ENCODE measurements around the gene PDE6D. TPM values are rescaled to one million over a fixed set of nuclear protein-coding genes. Genes with fewer than 3 reads are reported as not detected.
"Not testable (repeated sequence)": the region's sequence is repeated elsewhere in the genome, so short reads cannot be mapped to it uniquely, and the experiment has no call there.

PDE6D gene
- polyA plus RNA-seq, 6 donors from 2014 or later, result 63.0 to 129 (median 70.4) TPM

DNA sequence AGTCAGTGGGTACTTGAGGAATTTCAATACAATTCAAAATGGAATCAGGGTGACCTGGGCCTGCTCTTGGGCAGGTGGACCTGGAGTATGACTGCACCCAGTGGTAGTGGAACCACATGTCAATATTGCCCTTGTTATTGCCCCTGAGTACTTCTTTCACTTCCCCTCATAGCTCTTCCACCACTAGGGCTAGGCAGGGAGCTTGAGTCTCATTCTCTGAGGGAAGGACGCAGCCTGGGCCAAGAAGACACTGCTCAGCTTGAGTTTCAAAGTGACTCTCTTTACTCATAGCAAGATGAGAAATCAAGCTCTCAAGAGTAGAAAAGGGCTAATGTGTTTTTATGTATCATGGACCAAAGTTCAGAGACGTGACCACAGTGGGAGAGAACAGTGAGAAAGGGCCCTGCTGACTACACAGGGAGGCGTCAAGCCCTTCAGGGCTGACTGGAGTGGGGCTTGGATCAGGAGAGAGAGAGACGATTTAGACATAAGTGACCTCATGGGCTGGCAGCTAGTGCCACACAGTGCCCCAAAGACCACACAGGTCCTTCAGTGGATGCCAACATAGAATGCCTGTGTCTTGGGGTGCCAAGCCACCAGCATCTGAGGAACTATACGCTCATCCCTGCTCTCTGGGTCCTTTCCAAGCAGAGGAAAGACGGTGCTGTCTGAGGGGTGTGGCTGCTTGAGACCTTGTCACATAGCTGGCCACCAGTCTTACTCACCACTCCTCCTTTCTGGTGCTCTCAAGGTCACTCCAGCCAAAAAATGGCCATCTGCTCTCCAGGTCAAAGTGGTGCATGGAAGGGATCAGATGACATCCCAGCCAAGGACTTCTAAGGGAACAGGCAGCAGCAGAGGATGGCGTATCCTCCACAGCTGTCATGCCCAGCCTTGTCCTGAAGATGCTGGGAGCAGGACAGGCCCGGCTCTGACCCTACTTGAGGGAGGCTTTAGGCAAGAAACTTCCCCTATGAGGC lies 59.8 kb downstream of the PDE6D start:
- peak overlapping the region in 3 of 8 donors; percentile 9 to 12 (median 12) for H3K4me3 Mint-ChIP-seq
- ATAC-seq (ENCODE audit: low read depth in 2 of 2) (peak; percentile 68 to 81), DNase-seq (peak; percentile 45)
- peaks cover 0 to 5% (median 0%) of the 10 kb centered on the region in 3 donors for H3K27me3 Mint-ChIP-seq
- peaks cover 15 to 35% (median 20%) of the 10 kb centered on the region in 3 donors for H3K4me1 Mint-ChIP-seq
- peak overlapping the region in 3 of 6 donors; percentile 1 to 57 (median 21) for H3K27ac Mint-ChIP-seq
- H3K36me3 Mint-ChIP-seq, result no peaks in the 10 kb centered on the region
- peaks cover 0 to 4% (median 2%) of the 10 kb centered on the region in 7 donors for H3K9me3 Mint-ChIP-seq

- Mint-ChIP-seq H3K4me3 (peak overlapping the region in 3 of 8 donors; percentile 9 to 12 (median 12)), H3K36me3 (no peaks in the 10 kb centered on the region), H3K27ac (peak overlapping the region in 2 of 6 donors; percentile 37 to 57), H3K9me3 (peaks cover 0 to 4% (median 2%) of the 10 kb centered on the region in 7 donors), H3K27me3 (peaks cover 0 to 5% (median 0%) of the 10 kb centered on the region in 3 donors), H3K4me1 (peaks cover 24 to 42% (median 26%) of the 10 kb centered on the region in 3 donors)
- ATAC-seq (ENCODE audit: low read depth in 2 of 2) (no peak), DNase-seq (no peak)
Measured at GRCh38 chr2:231720292-231720986, 60.6 kb downstream of the PDE6D start.

- Mint-ChIP-seq H3K36me3 (no peaks in the 10 kb centered on the region), H3K4me1 (peaks cover 35 to 52% (median 39%) of the 10 kb centered on the region in 3 donors), H3K27me3 (peaks cover 0 to 5% (median 0%) of the 10 kb centered on the region in 3 donors), H3K9me3 (peaks cover 0 to 4% (median 2%) of the 10 kb centered on the region in 7 donors), H3K27ac (no peak overlapping the region), H3K4me3 (no peak overlapping the region)
- ATAC-seq (ENCODE audit: low read depth in 2 of 2) (no peak), DNase-seq (no peak)
Measured at GRCh38 chr2:231718799-231719198, 62.3 kb downstream of the PDE6D start.

DNA sequence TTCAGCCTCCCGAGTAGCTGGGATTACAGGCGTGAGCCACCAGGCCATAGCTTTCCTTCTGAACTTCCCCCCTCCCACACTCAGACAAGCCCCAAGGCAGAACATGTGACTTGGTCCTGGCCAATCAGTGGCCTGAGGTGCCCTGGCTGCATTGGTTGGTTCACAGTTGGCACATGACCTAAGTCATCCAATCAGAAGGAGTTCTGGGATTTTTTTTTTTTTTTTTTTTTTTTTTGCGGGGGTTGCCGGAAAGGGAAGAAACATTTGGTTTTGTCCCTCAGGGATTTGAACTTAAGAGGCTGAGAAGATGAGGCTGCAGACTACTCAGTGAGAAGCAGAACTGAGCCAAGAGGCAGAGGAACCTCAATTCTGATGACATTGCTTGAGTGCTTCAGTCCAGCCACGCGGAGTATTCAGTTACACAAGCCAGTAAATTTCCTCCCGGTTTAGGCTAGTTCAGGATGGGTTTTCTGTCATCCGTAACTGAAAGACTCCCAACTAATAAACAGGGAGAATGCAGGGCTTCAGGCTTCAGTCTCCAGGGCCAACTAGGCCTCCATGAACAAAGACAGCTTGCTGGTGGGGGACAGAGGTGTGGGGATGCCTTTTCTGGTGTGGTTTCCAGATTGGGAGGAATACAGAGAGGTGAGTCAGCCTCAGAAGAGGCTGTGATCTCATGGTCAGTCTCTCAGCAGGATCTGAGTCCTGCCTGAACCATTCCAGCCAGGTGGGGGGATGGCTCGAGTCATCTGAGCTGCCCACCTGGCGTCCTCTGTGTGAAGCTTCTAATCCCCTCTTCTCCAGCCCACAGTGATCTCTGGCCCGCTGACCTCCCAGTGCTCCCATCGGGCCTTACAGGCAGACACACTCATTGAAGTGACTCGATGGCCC lies 63.6 kb downstream of the PDE6D start:
- DNase-seq (peak; percentile 57), ATAC-seq (ENCODE audit: low read depth in 2 of 2) (peak; percentile 28 to 41)
- Mint-ChIP-seq H3K4me3 (peak overlapping the region in 7 of 8 donors; percentile 12 to 79 (median 44)), H3K27ac (peak overlapping the region; percentile 70 to 93 (median 82)), H3K9me3 (peaks cover 0 to 4% (median 2%) of the 10 kb centered on the region in 7 donors), H3K36me3 (peaks cover 2% of the 10 kb centered on the region in 2 donors), H3K4me1 (peaks cover 44 to 62% (median 48%) of the 10 kb centered on the region in 3 donors), H3K27me3 (peaks cover 0 to 5% (median 0%) of the 10 kb centered on the region in 3 donors)

DNA sequence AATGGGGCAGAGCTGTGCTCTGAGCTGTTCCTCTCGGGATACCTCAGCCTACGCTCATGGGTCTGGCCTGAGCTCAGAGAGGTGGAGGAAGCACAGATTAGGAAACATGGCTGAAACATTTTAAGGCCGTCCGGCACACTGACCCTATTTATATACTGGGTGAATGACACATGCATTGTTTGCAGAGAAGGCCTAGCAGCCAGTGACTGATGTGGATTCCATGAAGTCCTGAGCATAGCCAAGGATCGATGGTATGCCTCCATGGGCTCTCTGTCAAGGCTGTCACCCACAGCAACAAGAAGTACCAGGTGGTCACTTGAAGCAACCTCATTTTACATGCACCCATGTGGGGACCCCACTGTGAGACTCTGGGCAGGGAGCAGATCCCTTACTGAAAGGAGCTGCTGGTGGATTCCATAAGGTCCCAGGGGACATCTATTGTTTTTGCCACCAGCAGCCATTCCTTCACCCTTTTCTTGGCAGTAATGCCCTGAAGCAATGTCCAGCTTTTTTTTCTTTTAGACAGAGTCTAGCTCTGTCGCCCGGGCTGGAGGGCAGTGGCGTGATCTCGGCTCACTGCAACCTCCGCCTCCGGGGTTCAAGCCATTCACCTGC lies 64.3 kb downstream of the PDE6D start:
- Mint-ChIP-seq H3K27me3 (peaks cover 0 to 5% (median 0%) of the 10 kb centered on the region in 3 donors), H3K4me3 (peak overlapping the region in 2 of 8 donors; percentile 44 to 76), H3K9me3 (peaks cover 0 to 4% (median 2%) of the 10 kb centered on the region in 7 donors), H3K4me1 (peaks cover 51 to 70% (median 54%) of the 10 kb centered on the region in 3 donors), H3K27ac (peak overlapping the region; percentile 70 to 100 (median 86)), H3K36me3 (peaks cover 7 to 9% of the 10 kb centered on the region in 2 donors)
- DNase-seq, result peak; percentile 20
- no peak for ATAC-seq (ENCODE audit: low read depth in 2 of 2)

DNA sequence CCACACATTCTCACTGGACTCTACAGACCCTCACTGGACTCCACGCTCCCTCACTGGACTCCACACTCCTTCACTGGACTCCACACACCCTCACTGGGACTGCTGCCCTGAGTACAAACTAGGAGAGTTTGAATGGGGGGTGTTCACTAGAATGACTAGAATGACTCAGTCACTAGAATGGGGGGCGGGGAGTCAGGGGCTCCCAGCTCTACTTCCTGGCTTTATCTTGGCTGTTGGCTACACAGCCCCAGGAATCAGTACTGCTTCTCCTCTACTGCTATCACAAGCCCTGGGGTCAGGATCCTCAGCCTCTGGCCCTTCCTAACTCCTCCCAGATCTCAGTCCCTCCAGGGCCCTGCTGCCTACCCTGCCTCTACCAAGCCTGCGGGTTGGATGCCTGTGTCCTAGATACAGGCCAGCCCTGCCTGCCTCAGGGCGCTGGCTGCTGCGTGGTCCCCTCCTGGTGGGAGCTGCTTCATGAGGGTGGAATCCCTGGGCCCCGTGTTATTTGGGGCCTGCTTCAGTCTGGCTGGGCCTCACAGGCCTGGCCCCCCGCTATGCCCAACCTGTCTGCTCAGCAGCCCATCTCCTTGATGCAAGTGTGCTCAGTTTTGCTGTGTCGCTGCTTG lies 65.0 kb downstream of the PDE6D start:
- H3K4me3 Mint-ChIP-seq, result peak overlapping the region in 2 of 8 donors; percentile 22 to 52
- H3K27ac Mint-ChIP-seq, result peak overlapping the region in 5 of 6 donors; percentile 85 to 100 (median 94)
- peak; percentile 12 for DNase-seq
- H3K4me1 Mint-ChIP-seq, result peaks cover 54 to 71% (median 56%) of the 10 kb centered on the region in 3 donors
- H3K36me3 Mint-ChIP-seq, result peaks cover 7 to 16% of the 10 kb centered on the region in 2 donors
- no peak for ATAC-seq (ENCODE audit: low read depth in 2 of 2)
- H3K27me3 Mint-ChIP-seq, result peaks cover 0 to 3% (median 0%) of the 10 kb centered on the region in 3 donors
- H3K9me3 Mint-ChIP-seq, result peaks cover 0 to 4% (median 2%) of the 10 kb centered on the region in 7 donors

DNA sequence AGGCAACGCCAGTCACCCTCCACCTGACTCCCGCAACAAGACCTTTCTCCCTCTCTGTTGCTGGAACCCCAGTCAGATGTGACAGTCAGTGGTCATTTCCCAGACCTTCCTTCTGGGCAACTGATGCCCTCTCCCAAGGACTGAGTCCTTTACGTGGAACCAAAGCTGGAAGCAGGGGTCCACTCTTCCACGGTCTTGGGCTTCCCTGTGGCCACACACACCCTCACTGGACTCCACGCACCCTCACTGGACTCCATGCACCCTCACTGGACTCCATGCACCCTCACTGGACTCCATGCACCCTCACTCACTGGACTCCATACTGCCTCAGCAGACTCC lies 65.6 kb downstream of the PDE6D start:
- Mint-ChIP-seq H3K9me3 (peaks cover 0 to 4% (median 2%) of the 10 kb centered on the region in 7 donors), H3K36me3 (peaks cover 7 to 16% of the 10 kb centered on the region in 2 donors), H3K4me1 (peaks cover 51 to 65% (median 51%) of the 10 kb centered on the region in 3 donors), H3K4me3 (peak overlapping the region in 4 of 8 donors; percentile 4 to 52 (median 35)), H3K27ac (peak overlapping the region; percentile 15 to 100 (median 99)), H3K27me3 (no peaks in the 10 kb centered on the region)
- no peak for DNase-seq
- ATAC-seq (ENCODE audit: low read depth in 2 of 2), result no peak

DNA sequence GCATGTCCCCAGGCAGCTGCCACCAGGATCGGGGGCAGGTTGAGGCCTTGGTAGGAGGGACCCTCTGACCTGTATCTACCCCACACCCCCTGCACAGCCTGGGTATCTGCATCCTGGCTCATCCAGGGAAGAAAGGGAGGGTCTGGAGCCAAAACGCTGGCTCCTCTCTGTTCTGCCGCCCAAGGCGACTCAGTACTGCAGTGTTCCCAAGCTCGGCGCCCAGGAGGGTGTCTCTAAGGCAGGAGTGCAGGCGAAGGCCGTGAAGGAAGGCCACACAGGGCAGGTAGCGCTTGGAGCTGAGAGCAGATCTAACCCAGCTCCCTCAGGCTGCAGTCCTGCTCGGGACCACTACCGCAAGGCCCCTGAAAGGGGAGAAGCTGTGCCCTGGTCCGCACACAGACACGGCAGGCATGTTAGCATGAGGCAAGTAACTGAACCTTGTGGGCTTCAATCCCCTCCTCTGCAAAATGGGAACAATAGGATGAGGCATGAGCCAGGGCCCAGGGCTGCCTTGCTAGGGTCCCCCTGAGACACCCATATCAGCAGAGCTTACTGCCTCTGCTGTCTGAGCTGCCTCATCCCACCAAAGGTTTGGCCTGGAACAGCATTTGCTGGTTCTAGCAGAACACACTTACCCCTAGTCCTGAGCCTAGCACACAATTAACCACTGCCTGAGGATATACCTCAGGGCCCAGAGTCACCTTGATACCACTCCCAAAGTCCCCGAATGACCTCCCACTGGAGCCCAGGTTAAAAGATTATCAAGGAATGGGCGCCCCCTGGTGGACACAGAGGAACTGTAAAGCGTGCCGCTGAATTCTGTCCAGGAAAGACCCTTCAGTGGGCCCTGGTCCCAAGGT lies 66.2 kb downstream of the PDE6D start:
- Mint-ChIP-seq H3K4me1 (peaks cover 48 to 64% (median 51%) of the 10 kb centered on the region in 3 donors), H3K4me3 (peak overlapping the region in 3 of 8 donors; percentile 22 to 60 (median 52)), H3K9me3 (peaks cover 0 to 4% (median 2%) of the 10 kb centered on the region in 7 donors), H3K27me3 (no peaks in the 10 kb centered on the region), H3K36me3 (peaks cover 7 to 16% of the 10 kb centered on the region in 2 donors), H3K27ac (peak overlapping the region; percentile 87 to 100 (median 100))
- ATAC-seq (ENCODE audit: low read depth in 2 of 2), result peak in 1 of 2 donors; percentile 12
- DNase-seq, result peak; percentile 70

DNA sequence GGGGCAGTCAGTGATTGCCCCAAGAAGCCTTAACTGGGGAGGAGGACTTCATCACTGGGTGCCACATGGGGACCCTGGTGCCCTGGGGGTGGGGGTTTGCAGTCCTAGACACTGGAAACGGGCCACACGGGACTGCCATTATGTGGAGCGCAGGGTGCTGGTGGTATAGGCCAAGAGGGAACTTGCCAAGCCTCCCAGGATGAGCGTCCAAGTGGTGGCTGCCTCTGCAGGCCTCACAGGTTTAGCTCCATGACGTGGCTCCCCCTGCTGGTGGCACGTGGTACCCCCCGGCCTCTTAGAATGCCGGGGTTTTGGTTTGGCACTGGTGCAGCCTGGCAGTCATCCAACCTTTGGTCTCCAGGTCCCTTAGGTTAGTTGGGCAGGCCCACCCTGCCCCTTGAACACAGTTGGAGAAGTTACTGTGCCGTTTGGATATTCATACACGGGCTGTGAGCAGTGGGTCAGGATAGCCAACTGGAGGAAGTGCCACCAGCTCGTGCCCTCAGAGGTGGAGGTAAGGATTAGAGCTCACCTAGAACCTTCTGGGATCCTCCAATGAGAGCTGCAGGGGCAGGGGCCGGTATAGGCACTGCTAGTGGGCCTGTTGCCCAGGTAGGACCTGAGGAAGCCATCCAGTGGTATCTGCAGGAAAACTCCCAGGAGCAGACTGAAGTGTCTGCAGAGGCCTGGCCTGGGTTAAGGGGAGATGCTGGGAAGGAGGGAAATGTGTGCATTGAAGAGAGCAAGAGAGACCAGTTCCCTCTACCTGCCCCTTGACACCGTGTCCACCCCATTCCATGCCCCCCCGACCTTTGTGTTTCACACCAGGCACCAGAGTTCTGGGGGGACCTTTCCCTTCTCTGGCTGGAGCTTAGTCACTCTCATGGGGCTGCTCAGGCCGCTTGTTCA lies 67.1 kb downstream of the PDE6D start:
- peak overlapping the region; percentile 98 to 100 (median 100) for H3K27ac Mint-ChIP-seq
- DNase-seq (peak; percentile 83), ATAC-seq (ENCODE audit: low read depth in 2 of 2) (peak; percentile 11 to 15)
- H3K4me1 Mint-ChIP-seq, result peaks cover 46 to 64% (median 51%) of the 10 kb centered on the region in 3 donors
- peaks cover 7 to 16% of the 10 kb centered on the region in 2 donors for H3K36me3 Mint-ChIP-seq
- H3K27me3 Mint-ChIP-seq, result no peaks in the 10 kb centered on the region
- peak overlapping the region; percentile 33 to 86 (median 70) for H3K4me3 Mint-ChIP-seq
- peaks cover 0 to 4% (median 2%) of the 10 kb centered on the region in 7 donors for H3K9me3 Mint-ChIP-seq

- H3K4me1 Mint-ChIP-seq, result peaks cover 46 to 63% (median 51%) of the 10 kb centered on the region in 3 donors
- not testable (repeated sequence) for H3K27me3 Mint-ChIP-seq; ATAC-seq (ENCODE audit: low read depth in 2 of 2); DNase-seq; H3K9me3 Mint-ChIP-seq
- H3K4me3 Mint-ChIP-seq, result peak overlapping the region; percentile 33 to 94 (median 78)
- H3K27ac Mint-ChIP-seq, result peak overlapping the region; percentile 98 to 100 (median 100)
- peaks cover 7 to 16% of the 10 kb centered on the region in 2 donors for H3K36me3 Mint-ChIP-seq
Measured at GRCh38 chr2:231713406-231713729, 67.7 kb downstream of the PDE6D start.
